Hindlimb muscle (tissue), 1 donor: ENCODE data around the gene SH3PXD2A. TPM values are rescaled to one million over a fixed set of nuclear protein-coding genes. Genes with fewer than 3 reads are reported as not detected.
A peak's percentile ranks its signal among the peaks of the same experiment; 100 is the strongest.
"Not testable (repeated sequence)": the region's sequence is repeated elsewhere in the genome, so short reads cannot be mapped to it uniquely, and the experiment has no call there.

Experiments used
- DNase-seq: peaks from one replicate; pipeline ENCODE4 v3.0.0-alpha.2; 2013
- polyA plus RNA-seq: library from polyadenylated mRNA; unstranded; fragments of 120-200 nt; gene quantifications from one replicate; pipeline ENCODE4 v1.2.1, GENCODE V29; 2013; ENCODE audit not compliant: insufficient read length

The SH3PXD2A gene
- polyA plus RNA-seq, 1 donor, result 81.1 TPM

GRCh38 chr10:103849212-103849877 lies 6.0 kb downstream of the SH3PXD2A start:
- no peak for DNase-seq

GRCh38 chr10:103847909-103848468 lies 7.4 kb downstream of the SH3PXD2A start:
- no peak for DNase-seq

GRCh38 chr10:103847346-103847745 lies 8.0 kb downstream of the SH3PXD2A start:
- no peak for DNase-seq

- DNase-seq, result no peak
Observed at GRCh38 chr10:103845972-103846371, 9.4 kb downstream of the SH3PXD2A start.

GRCh38 chr10:103845346-103845745 lies 10.0 kb downstream of the SH3PXD2A start:
- not testable (repeated sequence) for DNase-seq

- no peak for DNase-seq
Observed at GRCh38 chr10:103843854-103844570, 11.4 kb downstream of the SH3PXD2A start.

GRCh38 chr10:103843045-103843444 lies 12.3 kb downstream of the SH3PXD2A start:
- DNase-seq, result no peak

GRCh38 chr10:103842605-103843004 lies 12.8 kb downstream of the SH3PXD2A start:
- no peak for DNase-seq

- no peak for DNase-seq
Observed at GRCh38 chr10:103841519-103841918, 13.9 kb downstream of the SH3PXD2A start.

- DNase-seq, result no peak
Observed at GRCh38 chr10:103840740-103841070, 14.7 kb downstream of the SH3PXD2A start.

GRCh38 chr10:103839872-103840739 lies 15.3 kb downstream of the SH3PXD2A start:
- no peak for DNase-seq

GRCh38 chr10:103839519-103839871 lies 15.9 kb downstream of the SH3PXD2A start:
- no peak for DNase-seq

- DNase-seq, result no peak
Observed at GRCh38 chr10:103838862-103839518, 16.4 kb downstream of the SH3PXD2A start.

- DNase-seq, result no peak
Observed at GRCh38 chr10:103838070-103838395, 17.3 kb downstream of the SH3PXD2A start.

- no peak for DNase-seq
Observed at GRCh38 chr10:103837370-103838069, 17.9 kb downstream of the SH3PXD2A start.

- no peak for DNase-seq
Observed at GRCh38 chr10:103836861-103837260, 18.5 kb downstream of the SH3PXD2A start.

- no peak for DNase-seq
Observed at GRCh38 chr10:103836273-103836672, 19.1 kb downstream of the SH3PXD2A start.

- peak; percentile 83 for DNase-seq
Observed at GRCh38 chr10:103835096-103836050, 20.0 kb downstream of the SH3PXD2A start.

GRCh38 chr10:103834436-103835095 lies 20.8 kb downstream of the SH3PXD2A start:
- DNase-seq, result no peak

GRCh38 chr10:103833731-103834365 lies 21.5 kb downstream of the SH3PXD2A start:
- no peak for DNase-seq
